Measurements from ENCODE around the gene DNAH3.
"Not testable (repeated sequence)": the region's sequence is repeated elsewhere in the genome, so short reads cannot be mapped to it uniquely, and the experiment has no call there.

GRCh38 chr16:21170116-21170515 lies 19.5 kb upstream of the DNAH3 start:
- not testable (repeated sequence) for TF ChIP-seq POLR2AphosphoS5 (IDR thresholded peaks at IDR 0.05; ENCODE audit: borderline replicate concordance, low read depth, low read length); EZH2 (IDR thresholded peaks at IDR 0.05)

Measured in SK-N-MC (cell line).